DOHH2 (cell line): ENCODE measurements around the gene RNF212.

Source experiments
- EZH2phosphoT487 ChIP-seq: fragments of 200-600 bp; sonication (generic); IDR thresholded peaks from 2 replicates; pipeline ENCODE4 v1.6.1; 2017; ENCODE audit warnings: borderline replicate concordance, mild to moderate bottlenecking, antibody characterized with exemption, low read length, moderate library complexity, mixed read lengths
- TF ChIP-seq, protein P1 (sequence below): fragments of 200-600 bp; sonication (generic); IDR thresholded peaks from one replicate; pipeline ENCODE4 v1.5.1; 2014; ENCODE audit warnings: antibody characterized with exemption, mild to moderate bottlenecking, low read depth, low read length; ENCODE audit not compliant: poor library complexity, severe bottlenecking

DNA sequence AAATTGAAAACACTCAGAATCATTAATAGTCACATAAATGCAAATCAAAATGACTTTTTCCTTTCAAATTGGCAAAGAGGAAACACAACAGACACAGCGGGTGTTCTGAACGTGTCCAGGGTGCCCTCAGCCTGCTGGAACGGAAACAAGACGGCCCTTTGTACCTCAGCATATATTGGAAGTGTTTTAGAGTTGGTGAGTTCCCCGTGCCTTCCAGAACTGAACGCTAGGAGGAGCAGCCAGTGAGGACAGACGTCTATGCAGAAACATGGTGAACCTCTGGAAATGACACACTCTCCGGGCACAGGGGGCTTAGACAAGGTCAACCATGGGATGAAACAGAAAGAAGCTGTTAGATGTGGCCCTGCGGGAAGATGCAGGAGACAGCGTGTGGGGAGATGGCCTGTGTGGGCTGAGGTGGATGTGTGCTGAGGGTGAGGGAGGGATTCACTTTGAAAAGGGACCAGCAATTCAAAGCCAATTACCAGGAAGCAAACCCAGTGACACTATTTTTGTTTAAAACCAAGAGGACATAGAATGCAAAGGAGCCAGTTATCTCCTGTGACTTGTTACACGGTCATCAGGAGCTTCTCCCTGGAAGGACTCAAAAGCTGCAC, 40.4 kb downstream of the RNF212 start:
- TF ChIP-seq, protein P1, sequence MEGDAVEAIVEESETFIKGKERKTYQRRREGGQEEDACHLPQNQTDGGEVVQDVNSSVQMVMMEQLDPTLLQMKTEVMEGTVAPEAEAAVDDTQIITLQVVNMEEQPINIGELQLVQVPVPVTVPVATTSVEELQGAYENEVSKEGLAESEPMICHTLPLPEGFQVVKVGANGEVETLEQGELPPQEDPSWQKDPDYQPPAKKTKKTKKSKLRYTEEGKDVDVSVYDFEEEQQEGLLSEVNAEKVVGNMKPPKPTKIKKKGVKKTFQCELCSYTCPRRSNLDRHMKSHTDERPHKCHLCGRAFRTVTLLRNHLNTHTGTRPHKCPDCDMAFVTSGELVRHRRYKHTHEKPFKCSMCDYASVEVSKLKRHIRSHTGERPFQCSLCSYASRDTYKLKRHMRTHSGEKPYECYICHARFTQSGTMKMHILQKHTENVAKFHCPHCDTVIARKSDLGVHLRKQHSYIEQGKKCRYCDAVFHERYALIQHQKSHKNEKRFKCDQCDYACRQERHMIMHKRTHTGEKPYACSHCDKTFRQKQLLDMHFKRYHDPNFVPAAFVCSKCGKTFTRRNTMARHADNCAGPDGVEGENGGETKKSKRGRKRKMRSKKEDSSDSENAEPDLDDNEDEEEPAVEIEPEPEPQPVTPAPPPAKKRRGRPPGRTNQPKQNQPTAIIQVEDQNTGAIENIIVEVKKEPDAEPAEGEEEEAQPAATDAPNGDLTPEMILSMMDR: peak; percentile 75
- no peak for TF ChIP-seq EZH2phosphoT487
